Measurements from ENCODE around the gene NEURL3.

NEURL3 gene

GRCh38 chr2:96541398-96542152, 36.4 kb upstream of the NEURL3 start:
- Histone ChIP-seq H3K9ac (ENCODE audit: low read depth, low read length, poor library complexity, severe bottlenecking) (no peak overlapping the region), H3K4me1 (ENCODE audit: insufficient read depth, low read length, poor library complexity, severe bottlenecking) (peaks cover 28% of the 10 kb centered on the region), H2AFZ (ENCODE audit: low read length) (no peak overlapping the region), H4K20me1 (ENCODE audit: insufficient read depth, low read length, poor library complexity, severe bottlenecking) (peaks cover 38% of the 10 kb centered on the region), H3K4me2 (ENCODE audit: low read depth, low read length, poor library complexity, severe bottlenecking) (no peak overlapping the region), H3K9me3 (ENCODE audit: insufficient read depth, low read depth, low read length) (no peaks in the 10 kb centered on the region), H3F3A (ENCODE audit: low read depth) (no peaks in the 10 kb centered on the region), H3K36me3 (ENCODE audit: insufficient read depth, low read length) (peaks cover 3% of the 10 kb centered on the region; the same call in 1 of the 2 replicates), H3K27me3 (ENCODE audit: insufficient read depth, low read length, poor library complexity, severe bottlenecking) (no peaks in the 10 kb centered on the region), H3K9me2 (replicated peaks; ENCODE audit: low read depth, low read length) (no peaks in the 10 kb centered on the region), H3K4me3 (ENCODE audit: low read length, poor library complexity, severe bottlenecking) (no peak overlapping the region), H3K79me2 (ENCODE audit: insufficient read depth, low read length) (peaks cover 70% of the 10 kb centered on the region)
- TF ChIP-seq, protein P1, sequence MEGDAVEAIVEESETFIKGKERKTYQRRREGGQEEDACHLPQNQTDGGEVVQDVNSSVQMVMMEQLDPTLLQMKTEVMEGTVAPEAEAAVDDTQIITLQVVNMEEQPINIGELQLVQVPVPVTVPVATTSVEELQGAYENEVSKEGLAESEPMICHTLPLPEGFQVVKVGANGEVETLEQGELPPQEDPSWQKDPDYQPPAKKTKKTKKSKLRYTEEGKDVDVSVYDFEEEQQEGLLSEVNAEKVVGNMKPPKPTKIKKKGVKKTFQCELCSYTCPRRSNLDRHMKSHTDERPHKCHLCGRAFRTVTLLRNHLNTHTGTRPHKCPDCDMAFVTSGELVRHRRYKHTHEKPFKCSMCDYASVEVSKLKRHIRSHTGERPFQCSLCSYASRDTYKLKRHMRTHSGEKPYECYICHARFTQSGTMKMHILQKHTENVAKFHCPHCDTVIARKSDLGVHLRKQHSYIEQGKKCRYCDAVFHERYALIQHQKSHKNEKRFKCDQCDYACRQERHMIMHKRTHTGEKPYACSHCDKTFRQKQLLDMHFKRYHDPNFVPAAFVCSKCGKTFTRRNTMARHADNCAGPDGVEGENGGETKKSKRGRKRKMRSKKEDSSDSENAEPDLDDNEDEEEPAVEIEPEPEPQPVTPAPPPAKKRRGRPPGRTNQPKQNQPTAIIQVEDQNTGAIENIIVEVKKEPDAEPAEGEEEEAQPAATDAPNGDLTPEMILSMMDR (conservative IDR thresholded peaks at IDR 0.05; ENCODE audit: low read length), result no peak
- TF ChIP-seq EZH2phosphoT487 (IDR thresholded peaks at IDR 0.05; ENCODE audit: borderline replicate concordance), result no peak

GRCh38 chr2:96540136-96540535, 35.0 kb upstream of the NEURL3 start:
- Histone ChIP-seq H3K4me3 (ENCODE audit: low read length, poor library complexity, severe bottlenecking) (no peak overlapping the region), H3K9me2 (replicated peaks; ENCODE audit: low read depth, low read length) (no peaks in the 10 kb centered on the region), H3K4me2 (ENCODE audit: low read depth, low read length, poor library complexity, severe bottlenecking) (peak overlapping the region; percentile 93), H3K9me3 (ENCODE audit: insufficient read depth, low read depth, low read length) (no peaks in the 10 kb centered on the region), H3K27me3 (ENCODE audit: insufficient read depth, low read length, poor library complexity, severe bottlenecking) (no peaks in the 10 kb centered on the region), H3F3A (ENCODE audit: low read depth) (no peaks in the 10 kb centered on the region), H3K9ac (ENCODE audit: low read depth, low read length, poor library complexity, severe bottlenecking) (no peak overlapping the region), H3K79me2 (ENCODE audit: insufficient read depth, low read length) (peaks cover 60% of the 10 kb centered on the region), H2AFZ (ENCODE audit: low read length) (no peak overlapping the region), H4K20me1 (ENCODE audit: insufficient read depth, low read length, poor library complexity, severe bottlenecking) (peaks cover 34% of the 10 kb centered on the region), H3K36me3 (ENCODE audit: insufficient read depth, low read length) (peaks cover 3% of the 10 kb centered on the region; the same call in 1 of the 2 replicates), H3K4me1 (ENCODE audit: insufficient read depth, low read length, poor library complexity, severe bottlenecking) (peaks cover 31% of the 10 kb centered on the region)
- TF ChIP-seq EZH2phosphoT487 (IDR thresholded peaks at IDR 0.05; ENCODE audit: borderline replicate concordance), result no peak
- TF ChIP-seq, protein P1 (conservative IDR thresholded peaks at IDR 0.05; ENCODE audit: low read length), result no peak

DNA sequence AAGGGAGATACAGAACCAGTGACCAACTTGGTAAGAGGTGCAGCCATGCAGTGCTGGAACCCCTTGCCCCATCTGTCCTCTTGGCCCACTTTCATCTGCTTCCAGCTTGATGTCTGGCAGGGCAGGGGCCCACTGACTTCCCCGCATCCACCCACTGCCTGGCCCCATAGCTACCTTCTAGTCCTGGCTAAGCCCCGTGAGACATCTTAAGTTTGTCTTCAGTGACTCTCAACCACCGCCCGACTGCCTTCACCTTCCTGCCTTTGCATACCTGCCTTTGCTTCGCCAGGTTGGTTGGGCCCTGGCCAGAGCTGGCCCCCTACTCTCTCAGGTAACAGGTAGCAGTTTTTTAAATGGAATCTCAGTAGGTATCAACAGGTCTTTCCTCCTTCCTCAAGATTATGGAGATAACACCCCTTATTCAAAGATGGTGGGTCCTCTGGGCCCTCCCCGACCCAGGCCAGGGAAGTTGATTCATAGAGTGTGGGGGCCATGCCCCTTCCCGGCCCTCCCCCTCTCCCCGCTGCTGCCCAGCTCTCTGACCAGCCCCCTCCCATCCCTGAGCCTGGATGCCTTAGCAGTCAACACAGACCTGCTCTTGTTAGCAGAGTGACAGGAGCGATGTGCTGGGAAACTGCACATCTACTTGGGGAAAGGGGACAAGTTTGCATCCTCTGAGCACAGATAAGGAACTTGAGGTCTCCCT, 34.2 kb upstream of the NEURL3 start:
- Histone ChIP-seq H4K20me1 (ENCODE audit: insufficient read depth, low read length, poor library complexity, severe bottlenecking) (peaks cover 34% of the 10 kb centered on the region), H3K79me2 (ENCODE audit: insufficient read depth, low read length) (peaks cover 59% of the 10 kb centered on the region), H3K36me3 (ENCODE audit: insufficient read depth, low read length) (peaks cover 3% of the 10 kb centered on the region; the same call in 1 of the 2 replicates), H3K9me2 (replicated peaks; ENCODE audit: low read depth, low read length) (no peaks in the 10 kb centered on the region), H3K27me3 (ENCODE audit: insufficient read depth, low read length, poor library complexity, severe bottlenecking) (no peaks in the 10 kb centered on the region), H3K9ac (ENCODE audit: low read depth, low read length, poor library complexity, severe bottlenecking) (no peak overlapping the region), H3F3A (ENCODE audit: low read depth) (no peaks in the 10 kb centered on the region), H2AFZ (ENCODE audit: low read length) (no peak overlapping the region), H3K9me3 (ENCODE audit: insufficient read depth, low read depth, low read length) (no peaks in the 10 kb centered on the region), H3K4me3 (ENCODE audit: low read length, poor library complexity, severe bottlenecking) (peak overlapping the region; percentile 79), H3K4me1 (ENCODE audit: insufficient read depth, low read length, poor library complexity, severe bottlenecking) (peaks cover 39% of the 10 kb centered on the region), H3K4me2 (ENCODE audit: low read depth, low read length, poor library complexity, severe bottlenecking) (peak overlapping the region; percentile 93)
- TF ChIP-seq, protein P1 (conservative IDR thresholded peaks at IDR 0.05; ENCODE audit: low read length), result no peak
